Epithelial cell of prostate (primary cell): Measurements from ENCODE around the gene GCNA.
"Not testable (repeated sequence)": the region's sequence is repeated elsewhere in the genome, so short reads cannot be mapped to it uniquely, and the experiment has no call there.

Experiments
- DNase-seq: peaks from one replicate; pipeline ENCODE4 v3.0.0-alpha.2; 2011; ENCODE audit warnings: low read depth, low spot score
- H3K27ac ChIP-seq: fragments of 450-650 bp; 2 replicates; pipeline ENCODE4 v1.5.1; 2017; ENCODE audit warnings: mild to moderate bottlenecking

GCNA gene

DNA sequence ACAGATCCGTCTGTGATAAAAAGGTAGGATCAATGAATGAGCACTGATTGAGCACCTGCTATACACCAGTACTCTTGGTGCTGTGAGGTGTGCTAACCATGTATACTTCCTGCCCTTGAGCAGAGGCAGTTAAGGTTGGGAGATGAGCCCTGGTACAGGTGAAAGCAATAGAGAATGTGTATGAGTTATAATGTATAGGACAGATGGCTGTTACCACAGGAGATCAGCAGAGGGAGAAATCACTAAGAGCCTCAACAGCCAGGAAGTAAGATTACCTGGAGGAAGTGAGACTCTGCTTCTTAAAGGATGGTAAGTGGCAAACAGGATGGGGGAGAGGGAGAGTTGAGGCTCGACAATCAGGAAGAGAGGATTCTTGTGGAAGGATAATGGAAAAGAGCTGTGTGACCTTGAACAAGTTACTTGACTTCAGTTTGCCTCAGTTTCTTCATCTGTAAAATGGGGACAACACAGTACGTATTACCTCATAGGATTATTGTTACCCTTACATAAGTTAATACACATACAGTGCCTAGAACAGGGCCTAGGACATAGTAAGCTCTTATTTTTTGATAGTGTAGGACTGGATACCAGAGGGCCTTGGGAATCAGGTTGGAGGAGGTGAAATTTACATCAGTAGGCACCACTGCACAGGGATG, 31.0 kb downstream of the GCNA start:
- DNase-seq: no peak
- no peak overlapping the region for H3K27ac ChIP-seq

DNA sequence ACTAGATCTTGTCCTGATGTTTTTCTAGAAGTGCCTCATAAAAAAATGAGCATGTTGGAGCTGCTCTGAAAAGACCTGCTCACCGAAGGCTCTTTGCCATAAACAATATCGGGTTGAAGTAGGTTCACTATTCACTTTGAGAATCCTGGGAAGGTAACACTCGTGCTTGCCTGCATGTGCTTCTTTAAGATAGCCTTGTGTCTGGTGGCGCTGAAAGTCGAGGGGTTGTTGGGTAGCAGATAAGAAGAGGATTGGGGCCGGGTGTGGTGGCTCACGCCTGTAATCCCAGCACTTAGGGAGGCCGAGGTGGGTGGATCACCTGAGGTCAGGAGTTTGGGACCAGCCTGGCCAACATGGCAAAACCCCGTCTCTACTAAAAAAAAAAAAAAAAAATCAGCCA, 33.5 kb downstream of the GCNA start:
- DNase-seq, H3K27ac ChIP-seq: not testable (repeated sequence)

DNA sequence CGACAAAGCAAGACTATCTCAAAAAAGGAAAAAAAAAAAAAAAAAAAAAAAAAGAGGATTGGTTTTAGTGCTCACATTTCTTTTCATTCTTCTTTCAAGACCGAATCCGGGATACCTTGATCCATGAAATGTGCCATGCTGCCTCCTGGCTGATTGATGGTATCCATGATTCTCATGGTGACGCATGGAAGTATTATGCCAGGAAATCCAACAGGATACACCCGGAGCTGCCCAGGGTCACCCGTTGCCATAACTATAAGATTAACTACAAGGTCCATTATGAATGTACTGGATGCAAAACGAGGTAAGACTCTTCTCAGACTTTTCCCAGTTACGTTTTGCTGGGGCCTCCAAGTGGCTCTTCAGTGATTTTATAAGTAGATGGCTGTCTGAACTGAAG, 34.0 kb downstream of the GCNA start:
- no peak overlapping the region for H3K27ac ChIP-seq
- DNase-seq: no peak

DNA sequence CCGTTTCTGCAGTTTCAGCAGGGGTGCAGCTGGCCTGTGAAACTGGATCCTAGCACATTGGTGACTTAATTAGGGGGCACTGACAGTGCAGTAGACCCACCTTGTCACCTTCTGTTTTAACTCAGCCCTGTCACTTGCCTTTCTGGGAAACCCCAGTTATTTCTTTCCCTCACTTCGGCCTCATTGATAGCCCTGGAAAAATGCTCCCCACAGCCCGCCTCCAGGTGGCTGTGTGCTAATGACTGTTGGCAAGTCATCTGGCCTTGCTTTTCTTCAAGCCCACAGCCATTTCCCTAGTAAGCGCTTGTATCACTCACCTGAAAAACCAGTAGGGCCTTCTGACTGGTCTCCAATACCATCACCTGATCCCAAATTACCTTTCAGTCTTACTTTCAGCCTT, 36.8 kb downstream of the GCNA start:
- DNase-seq: no peak

DNA sequence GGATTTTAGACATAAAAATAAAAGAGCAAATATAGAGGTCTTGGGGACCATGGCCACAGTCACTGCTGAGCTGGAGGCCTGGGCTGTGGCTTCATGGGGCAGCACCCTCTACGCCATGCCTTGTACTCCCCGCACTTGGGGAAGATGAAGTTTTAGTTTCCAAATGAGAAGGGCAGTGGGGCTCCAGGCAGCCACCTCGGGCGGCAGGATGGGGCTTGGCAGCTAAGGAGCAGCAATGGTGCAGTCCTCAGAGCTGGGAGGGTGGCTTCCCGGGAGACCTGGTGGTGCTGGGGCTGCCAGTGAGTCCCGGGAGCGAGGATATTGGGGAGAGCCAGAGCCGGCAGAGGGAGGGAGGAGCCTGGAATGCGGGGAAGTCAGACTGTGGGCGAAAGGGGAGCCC, 37.7 kb downstream of the GCNA start:
- DNase-seq: no peak
- no peak overlapping the region for H3K27ac ChIP-seq

More for the DNA sequence above, 36.8 kb downstream of the GCNA start:
- H3K27ac ChIP-seq: no peak overlapping the region

DNA sequence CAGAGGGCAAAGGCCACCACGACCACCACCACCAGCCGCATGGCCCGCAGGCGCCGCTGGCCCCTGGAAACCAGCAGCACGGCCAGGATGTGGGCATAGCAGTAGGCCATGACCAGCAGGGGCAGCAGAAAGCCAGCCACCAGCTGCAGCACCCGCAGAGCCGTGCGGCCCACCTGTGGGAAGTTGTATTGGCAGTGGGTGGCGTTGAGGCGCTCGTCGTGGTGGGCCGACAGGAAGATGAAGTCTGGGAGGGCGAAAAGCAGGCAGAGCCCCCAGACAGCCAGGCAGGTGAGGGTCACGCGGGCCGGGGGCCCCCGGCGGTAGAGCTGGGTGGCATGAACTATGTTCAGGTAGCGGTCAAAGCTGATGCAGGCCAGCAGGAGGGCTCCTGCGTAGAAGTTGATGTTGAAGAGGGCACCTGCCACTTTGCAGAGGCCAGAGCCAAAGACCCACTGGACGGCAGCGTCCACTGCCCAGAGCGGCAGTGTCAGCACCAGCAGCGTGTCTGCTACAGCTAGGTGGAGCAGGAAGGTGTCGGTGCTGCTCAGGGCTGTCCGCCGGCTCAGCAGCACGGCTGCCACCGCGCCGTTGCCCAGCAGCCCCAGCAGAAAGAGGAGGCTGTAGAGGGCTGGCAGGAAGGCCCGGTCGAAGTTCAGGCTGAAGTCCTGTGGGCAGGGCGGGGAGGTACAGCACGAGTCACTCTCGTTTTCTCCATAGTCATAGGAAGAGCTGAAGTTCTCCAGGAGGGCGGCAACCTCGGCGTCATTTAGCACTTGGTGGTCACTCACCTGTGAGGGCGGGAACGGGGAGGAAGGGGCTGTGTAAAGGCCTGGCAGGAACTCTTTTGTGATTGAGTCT, 38.7 kb downstream of the GCNA start:
- H3K27ac ChIP-seq: no peak overlapping the region
- no peak for DNase-seq

DNA sequence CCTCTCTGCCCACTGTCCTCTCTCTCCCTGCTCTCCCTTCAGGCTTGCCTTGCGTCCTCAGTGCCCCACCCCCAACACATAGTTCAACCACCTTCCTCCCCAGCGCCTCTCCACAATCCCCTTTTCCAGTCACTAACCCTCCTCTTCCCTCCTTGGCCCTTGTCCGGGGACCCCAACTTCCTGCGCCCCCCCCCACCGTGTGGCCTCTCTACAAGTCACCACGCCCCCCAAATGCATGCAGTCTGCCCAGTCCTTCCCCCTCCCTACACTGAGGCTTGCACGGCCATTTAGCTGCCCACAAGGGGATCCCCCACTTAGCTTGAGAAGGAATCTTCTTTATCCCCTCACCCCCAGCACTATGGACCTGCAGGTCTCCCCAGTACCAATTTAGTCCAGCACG, 39.5 kb downstream of the GCNA start:
- no peak for DNase-seq
- no peak overlapping the region for H3K27ac ChIP-seq

DNA sequence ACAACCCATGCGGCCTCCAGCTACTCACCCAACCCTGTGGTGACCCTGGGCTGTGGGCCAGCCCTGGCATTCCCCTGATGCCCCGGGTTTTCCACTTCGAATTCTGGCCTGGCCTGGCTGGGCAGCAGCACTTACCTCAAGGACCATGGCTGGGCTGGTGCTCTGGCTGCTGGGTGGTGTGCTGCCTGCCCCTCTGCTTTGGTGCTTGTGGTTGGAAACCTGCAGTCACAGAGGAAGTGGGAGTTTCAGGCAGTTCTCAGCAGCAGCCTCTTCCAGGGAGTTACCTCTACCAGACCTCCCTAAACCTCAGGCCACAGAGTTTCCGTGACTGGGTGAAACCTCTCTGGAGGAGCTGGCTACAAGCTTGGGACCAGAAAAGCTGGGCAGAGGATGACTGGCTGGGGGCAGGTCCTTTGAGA, 40.1 kb downstream of the GCNA start, which contains the start of gene CXCR3:
Gene CXCR3 (minus strand): TSS at position 209 of the 419 bp plus-strand sequence. CDS start 62 bp downstream, at position 147.
- no peak for DNase-seq
- H3K27ac ChIP-seq: no peak within 1 kb of the TSS

DNA sequence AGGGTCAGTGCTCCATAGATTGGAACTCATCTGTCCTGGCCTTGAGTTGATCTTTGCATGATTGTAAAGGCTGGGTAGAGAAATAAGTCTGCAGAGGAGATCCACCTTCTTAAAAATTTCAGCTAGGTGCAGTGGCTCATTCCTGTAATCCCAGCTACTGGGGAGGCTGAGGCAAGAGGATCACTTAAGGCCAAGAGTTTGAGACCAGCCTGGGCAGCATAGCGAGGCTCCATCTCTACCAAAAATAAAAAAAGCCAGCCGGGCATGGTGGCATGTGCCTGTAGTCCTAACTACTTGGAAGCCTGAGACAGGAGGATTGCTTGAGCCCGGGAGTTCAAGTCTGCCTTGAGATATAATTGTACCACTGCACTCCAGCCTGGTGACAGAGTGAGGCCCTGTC, 40.5 kb downstream of the GCNA start:
- DNase-seq: no peak
- H3K27ac ChIP-seq: no peak overlapping the region

DNA sequence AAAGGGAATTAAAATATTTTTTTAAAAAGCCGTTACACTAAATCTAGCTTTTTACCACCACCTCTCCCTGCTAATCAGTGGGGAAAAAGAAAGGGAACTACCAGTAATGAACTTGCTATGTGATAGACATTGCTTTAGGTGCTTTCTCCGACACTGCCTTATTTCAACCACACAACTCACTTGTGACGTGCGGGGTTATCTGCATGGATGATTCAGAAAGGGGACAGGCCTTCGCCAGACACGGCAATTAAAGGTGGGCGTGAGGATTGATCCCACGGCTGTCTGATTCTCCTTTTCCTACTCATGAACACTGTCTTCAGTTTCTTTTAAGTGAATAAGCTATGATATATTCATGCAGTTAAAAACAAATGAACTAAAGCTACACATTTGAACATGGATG, 41.0 kb downstream of the GCNA start:
- no peak overlapping the region for H3K27ac ChIP-seq
- no peak for DNase-seq

DNA sequence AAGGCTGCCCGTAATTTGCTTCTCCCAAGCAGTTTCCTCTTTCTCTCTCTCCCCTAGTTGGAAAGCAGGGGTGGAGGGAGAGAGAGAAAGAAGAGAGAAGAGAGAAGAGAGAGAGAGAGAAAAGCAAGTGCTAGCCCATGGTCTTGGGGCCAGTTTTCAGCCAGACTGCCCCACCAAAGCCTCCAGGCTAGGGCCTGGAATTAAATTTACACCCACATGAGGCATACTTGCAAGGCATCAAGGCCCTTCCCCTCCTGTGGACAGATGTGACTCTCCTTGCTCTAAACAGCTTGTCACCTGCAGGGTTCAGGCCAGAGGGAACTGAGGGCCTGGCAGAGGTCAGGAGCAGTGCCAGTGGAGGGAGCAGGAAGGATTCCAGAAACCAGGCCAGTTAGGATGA, 41.7 kb downstream of the GCNA start:
- H3K27ac ChIP-seq: no peak overlapping the region
- DNase-seq: no peak

DNA sequence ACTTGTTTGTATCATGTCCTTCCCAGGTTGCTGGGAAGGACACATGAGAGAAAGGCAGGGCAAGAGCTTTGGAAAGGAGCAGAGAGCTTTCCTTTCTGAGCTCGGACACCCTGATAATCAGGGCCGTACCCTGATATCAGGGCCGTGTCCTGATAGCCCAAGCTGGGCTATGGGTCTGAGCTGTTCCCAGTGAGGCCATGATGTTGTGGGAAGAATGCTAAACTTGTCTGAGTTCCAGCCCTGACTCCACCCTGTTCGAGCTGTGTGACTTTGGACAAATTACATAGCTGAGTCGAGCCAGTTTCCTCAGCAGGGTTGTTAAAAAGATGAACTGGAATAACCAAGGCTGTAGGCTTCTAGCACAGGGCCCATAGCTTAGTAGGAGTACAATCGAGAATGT, 43.4 kb downstream of the GCNA start:
- H3K27ac ChIP-seq: no peak overlapping the region
- DNase-seq: no peak

DNA sequence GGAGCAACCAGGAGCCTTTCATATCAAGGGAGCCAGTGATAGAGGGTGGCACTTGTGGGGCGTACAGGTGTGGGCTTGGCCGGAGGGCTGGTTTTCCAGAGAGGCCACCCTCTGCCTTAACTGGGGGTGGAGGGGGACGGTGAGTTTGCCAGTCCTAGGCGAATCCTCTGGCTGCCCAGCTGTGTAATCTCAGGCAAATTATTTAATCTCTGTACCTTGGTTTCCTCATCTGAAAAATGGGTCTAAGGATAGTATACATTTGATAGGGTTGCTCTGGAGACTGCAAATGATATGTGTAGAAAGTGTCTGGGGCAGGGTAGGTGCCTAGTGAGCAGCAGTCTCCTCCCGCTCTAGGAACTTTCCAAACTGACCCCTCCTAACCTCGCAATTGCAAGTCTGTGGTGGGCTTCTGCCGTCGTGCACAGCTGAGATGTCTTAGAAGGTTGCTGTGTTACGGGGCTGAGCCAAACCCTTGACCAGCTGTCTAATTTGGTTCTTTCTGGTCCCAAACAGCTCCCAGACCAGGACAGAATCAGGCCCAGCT, 43.9 kb downstream of the GCNA start:
- H3K27ac ChIP-seq: no peak overlapping the region
- DNase-seq: no peak

DNA sequence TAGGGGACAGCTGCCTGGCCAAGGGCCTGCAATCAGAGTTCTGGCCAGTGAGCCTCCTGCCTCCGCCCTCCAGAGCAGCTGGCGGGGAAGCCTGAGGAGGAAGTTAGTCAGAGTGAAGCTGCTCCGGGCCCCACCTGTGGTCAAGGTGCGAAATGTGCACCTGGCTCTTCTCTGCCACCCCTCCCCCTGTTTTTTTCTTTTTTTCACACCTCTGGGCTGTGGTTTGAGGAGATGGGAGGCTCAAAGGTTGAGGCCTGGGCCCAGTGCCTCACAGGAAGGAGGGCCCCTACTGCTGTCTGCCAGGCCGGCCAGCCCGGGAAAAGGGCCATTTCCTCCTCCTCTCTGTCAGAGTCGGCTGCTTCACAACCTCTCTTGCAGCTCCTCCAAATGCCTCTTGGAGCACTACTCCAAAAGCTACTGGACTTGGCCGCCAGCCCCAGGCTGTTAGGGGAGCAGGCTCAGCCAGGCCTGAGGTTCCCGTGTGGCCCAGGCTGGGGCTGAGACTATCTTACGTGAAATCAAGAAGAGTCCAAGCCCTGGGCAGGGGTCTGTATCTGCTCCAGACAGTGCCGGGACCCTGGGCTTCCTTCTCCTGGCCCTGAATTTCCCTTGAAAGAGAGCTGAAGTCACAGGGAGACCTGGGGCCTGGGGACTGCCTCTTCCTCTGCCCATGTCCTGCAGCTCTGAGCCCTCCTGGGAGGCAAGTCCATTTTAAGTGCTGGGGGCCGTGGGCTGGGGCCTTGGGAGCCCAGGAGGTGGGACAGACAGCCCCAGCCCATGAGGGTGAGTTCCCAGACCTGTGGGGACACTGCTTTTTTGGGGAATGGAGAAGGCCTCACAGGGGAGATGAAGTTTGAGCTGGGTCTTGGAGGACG, 44.6 kb downstream of the GCNA start:
- no peak for DNase-seq
- H3K27ac ChIP-seq: no peak overlapping the region

DNA sequence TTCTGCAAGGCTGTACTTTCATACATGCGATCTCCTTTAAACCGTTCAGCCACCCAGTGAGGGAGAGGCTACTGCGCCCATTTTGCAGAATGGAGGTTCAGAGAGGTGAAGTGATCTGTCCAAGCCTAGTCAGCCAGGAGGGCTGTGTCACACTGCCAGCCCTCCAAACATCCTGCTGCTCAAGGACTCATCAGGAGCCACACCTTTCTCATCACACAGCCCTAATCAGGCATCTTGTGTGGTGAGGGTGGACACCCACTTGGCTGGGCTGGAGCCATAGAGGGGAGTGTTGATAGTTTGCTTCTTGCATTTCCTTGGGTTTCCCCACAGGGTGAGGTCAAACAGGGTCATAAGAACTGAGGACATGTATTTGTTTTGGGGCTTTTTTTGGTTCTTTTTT, 45.5 kb downstream of the GCNA start:
- no peak for DNase-seq

DNA sequence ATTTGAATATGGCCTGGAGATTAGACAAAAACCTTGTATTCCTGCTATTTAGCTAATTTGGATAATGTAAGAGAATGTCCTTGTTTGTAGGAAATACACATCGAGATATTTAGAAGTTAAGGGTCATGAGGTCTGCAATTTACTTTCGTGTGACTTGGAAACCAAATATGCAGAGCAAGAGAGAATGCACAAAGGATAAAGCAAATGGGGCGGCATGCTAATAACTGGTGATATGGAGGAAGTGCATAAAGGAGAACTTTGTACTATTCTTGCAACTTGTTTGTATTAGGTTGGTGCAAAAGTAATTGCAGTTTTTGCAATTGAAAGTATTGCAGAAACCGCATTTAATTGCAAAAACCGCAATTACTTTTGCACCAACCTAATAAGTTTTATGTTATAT, 47.2 kb downstream of the GCNA start:
- no peak for DNase-seq
- no peak overlapping the region for H3K27ac ChIP-seq

More for the DNA sequence above, 45.5 kb downstream of the GCNA start:
- no peak overlapping the region for H3K27ac ChIP-seq

DNA sequence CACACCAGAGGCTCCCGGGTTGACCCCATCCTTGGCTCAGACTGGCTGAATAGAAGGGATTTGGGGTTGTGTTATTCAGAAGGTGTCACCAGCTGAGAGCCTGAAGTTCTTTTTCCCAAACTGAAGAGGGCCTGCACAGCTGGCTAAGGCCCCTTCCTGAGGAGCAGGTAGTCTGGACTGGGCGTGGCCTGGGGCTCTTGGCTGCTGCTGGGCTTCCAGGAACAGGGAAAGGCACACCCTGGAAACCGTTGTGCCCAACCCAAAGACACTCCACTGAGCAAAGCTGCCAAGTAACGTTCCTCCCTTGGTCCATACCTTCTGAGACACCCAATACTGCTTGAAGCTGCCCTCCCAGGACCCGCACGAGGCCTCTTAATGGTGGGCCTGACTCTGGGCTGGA, 48.3 kb downstream of the GCNA start:
- DNase-seq: no peak
- H3K27ac ChIP-seq: no peak overlapping the region

DNA sequence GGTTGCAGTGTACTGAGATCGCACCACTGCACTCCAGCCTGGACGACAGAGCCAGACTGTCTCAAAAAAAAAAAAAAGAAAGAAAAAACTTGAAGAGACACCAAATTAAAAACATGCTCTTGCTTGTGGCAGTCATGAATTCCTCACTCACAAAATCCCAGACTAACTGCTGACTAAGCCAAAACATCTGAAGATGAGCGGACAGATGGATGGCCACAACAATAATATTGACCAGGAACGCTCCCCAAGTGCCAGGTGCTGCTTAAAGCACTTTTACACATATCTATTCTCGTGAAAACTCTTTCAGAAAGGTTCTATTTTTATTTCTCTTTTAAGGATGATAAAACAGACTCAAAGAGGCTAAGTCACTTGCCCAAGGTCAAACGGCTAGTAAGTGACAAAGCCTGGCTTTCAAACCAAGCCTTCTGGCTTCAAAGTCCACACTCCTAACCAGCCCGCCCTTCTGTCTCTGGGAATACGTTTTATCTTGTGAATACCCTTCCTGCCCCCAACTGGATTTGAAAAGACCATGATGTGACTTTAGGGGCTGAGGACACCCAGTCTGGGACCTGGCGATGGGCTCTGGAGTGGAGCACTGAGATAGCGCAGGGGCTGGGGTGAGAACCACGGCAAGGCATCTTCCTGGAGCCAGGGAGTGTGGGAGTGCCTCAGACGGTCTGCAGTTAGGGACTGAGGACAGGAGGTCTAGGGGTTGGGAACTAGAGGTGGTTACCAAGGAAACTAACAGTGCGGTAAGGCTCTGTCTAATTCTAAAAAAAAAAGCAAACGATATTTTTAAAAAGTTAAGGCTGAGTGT, 49.6 kb downstream of the GCNA start:
- DNase-seq: no peak
- no peak overlapping the region for H3K27ac ChIP-seq

DNA sequence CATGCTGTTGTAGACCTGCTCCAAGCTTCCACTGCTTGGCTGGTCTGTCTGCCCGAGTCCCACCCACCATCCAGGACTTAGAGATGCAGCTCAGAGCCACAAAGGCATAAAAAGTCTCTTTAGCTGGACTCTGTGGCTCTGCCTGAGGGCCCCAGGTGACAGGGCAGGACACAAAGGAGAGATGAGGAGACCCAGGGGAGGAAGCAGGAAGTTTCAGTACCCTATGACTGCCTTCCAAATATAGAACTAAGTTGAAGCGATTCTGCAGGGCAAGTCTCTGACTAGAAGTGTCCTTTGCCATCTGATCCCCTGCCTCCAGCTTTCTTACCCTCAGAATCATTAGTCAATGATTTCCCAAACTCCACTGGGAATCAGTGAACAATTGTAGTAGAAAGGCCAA, 51.2 kb downstream of the GCNA start:
- H3K27ac ChIP-seq: no peak overlapping the region
- no peak for DNase-seq
